ENCODE results near the gene PSMD3.

- TF ChIP-seq POLR2A (IDR thresholded peaks at IDR 0.05), result no peak
- no peak for TF ChIP-seq CTCF (IDR thresholded peaks at IDR 0.05)
Measured at GRCh38 chr17:39965017-39965699, 15.4 kb upstream of the PSMD3 start.
